Measurements from ENCODE around the gene FAM117B.

Gene FAM117B

GRCh38 chr2:202671317-202672035 lies 36.7 kb downstream of the FAM117B start:
- TF ChIP-seq CTCF (IDR thresholded peaks at IDR 0.05): no peak

- no peak for TF ChIP-seq CTCF (IDR thresholded peaks at IDR 0.05)
Observed at GRCh38 chr2:202679980-202680379, 45.2 kb downstream of the FAM117B start.

DNA sequence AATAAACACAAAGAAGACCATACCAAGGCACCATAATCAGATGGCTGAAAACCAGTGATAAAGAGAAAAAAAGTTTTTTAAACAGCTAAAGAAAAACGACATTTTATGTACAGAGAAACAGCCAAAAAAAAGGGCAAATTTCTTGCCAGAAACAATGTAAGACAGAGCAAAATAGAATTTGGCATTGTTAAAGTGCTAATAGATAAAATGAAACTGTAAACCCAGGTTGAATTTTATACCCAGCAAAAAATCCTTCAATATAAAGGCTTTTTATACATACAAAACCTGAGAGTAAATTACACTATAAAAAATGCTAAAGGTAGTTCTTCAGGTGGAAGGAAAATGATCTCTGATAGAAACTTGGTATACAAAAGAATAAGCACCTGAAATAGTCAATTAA lies 45.7 kb downstream of the FAM117B start:
- no peak for TF ChIP-seq CTCF (IDR thresholded peaks at IDR 0.05)

DNA sequence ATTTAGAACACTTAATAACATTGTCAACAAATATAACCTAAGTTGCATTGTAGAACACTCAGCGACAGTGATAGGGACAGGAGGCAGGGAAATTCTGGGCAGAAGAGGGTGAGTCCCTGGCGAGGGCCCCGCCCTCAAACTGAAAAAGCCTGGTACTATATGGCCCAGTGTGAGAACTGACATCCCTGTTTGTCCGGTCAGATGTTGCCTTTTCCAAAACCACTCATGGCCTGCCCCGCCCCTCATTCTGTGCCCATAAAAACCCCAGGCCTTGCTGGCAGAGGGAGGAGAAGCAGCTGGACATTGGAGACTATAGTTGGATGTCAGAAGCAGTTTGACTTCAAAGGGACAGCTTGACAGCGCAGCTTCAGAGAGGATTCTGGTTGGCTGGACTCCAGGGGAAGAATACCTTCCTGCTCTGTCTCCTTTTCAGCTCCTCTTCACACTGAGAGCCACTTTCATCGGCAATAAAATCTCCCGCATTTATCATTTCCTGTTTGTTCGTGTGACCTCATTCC lies 47.0 kb downstream of the FAM117B start:
- no peak for TF ChIP-seq CTCF (IDR thresholded peaks at IDR 0.05)

- TF ChIP-seq CTCF (IDR thresholded peaks at IDR 0.05): no peak
Observed at GRCh38 chr2:202682274-202682673, 47.5 kb downstream of the FAM117B start.

- no peak for TF ChIP-seq CTCF (IDR thresholded peaks at IDR 0.05)
Observed at GRCh38 chr2:202687276-202687675, 52.5 kb downstream of the FAM117B start.

DNA sequence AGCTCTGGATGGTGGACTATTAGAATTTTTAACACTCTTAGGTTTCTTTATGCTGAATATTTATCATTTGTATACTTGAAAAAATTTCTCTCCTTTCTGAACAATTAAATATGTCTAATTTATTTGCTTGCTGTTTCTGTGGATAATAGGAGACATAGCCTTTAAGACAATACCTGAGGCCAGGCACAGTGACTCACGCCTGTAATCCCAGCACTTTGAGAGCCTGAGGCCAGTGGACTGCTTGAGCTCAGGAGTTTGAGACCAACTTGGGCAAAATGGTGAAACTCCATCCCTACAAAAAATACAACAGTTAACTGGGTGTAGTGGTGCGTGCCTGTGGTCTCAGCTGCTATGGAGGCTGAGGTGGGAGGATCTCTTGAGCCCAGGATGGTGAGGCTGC lies 54.7 kb downstream of the FAM117B start:
- TF ChIP-seq CTCF (IDR thresholded peaks at IDR 0.05): no peak
